ENCODE measurements around the gene TCF4.
A peak's percentile ranks its signal among the peaks of the same experiment; 100 is the strongest.

Gene TCF4

DNA sequence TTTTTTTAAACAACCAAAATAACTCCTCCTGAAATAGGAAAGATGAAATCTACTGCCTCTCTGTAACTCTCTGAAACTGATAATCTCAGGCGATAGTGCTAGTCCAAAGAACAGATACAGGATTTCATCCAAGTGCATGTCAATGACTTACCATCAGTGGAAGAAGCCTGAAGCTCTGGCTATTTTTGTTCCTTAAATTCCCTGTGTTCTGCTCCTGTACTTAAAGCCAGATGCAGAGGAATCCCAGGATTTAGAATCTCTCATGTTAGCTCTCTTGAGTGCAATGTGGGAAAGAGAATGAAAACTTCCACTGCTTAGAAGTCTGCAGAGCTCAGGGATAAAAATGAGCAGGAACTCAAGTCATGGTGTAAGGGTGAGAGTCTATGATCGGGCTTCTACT is 291.9 kb downstream of the TCF4 start:
- ChIA-PET POLR2A (interaction anchor here (0.6 to 1.3 kb wide), 2 partner anchors 9 to 23 kb away, joined by 3 to 4 read pairs; no protein-coding TSS in a partner anchor), CTCF (interaction anchor here (1.2 to 1.6 kb wide), 3 partner anchors 8 to 61 kb away, joined by 3 read pairs; no protein-coding TSS in a partner anchor)
- DNase-seq: no peak
- Histone ChIP-seq H3K27ac (ENCODE audit: insufficient read depth in 1 of 2, low read depth in 1 of 2, low read length in 2 of 2, poor library complexity in 1 of 2, severe bottlenecking in 2 of 2) (no peak overlapping the region), H3K36me3 (ENCODE audit: control insufficient read depth in 4 of 4, insufficient read depth in 4 of 4, low read length in 3 of 4) (peaks cover 2 to 6% (median 5%) of the 10 kb centered on the region in 4 experiments), H3K4me3 (ENCODE audit: control insufficient read depth in 1 of 7, extremely low read depth in 1 of 7, insufficient read depth in 4 of 7, low read depth in 2 of 7, low read length in 6 of 7) (no peak overlapping the region), H3K4me1 (ENCODE audit: control extremely low read depth in 1 of 4, control insufficient read depth in 4 of 4, insufficient read depth in 4 of 4, low read length in 3 of 4) (no peaks in the 10 kb centered on the region), H3K27me3 (replicated peaks in 2 of 5; ENCODE audit: control insufficient read depth in 4 of 5, insufficient read depth in 5 of 5, low read length in 4 of 5) (no peaks in the 10 kb centered on the region), H3K9me3 (ENCODE audit: control extremely low read depth in 1 of 5, control insufficient read depth in 4 of 5, insufficient read depth in 2 of 5, low read depth in 1 of 5, low read length in 4 of 5) (no peaks in the 10 kb centered on the region)
- 93% methylated on average over 2 of the region's 2 CpGs for WGBS (ENCODE audit: insufficient coverage)

DNA sequence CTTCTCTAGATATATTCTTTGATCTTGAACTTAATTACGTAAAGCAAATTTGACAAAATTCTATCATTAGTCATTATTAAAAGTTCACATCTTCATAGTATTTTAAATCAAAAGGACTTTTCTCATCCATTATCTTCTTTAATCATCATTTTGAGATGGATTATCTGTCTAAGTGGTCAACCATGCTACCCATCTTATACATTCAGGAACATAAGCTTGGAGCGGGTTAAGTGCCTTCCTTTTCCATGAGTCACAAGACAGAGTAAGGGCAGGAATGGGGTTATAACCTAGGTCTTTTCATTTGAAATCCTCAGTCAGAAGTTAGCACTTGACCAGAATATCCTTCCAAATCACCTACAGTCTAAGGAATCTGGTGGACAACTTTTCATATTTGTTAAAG is 297.1 kb downstream of the TCF4 start:
- POLR2A ChIA-PET: no interaction called here
- Histone ChIP-seq H3K27ac (ENCODE audit: insufficient read depth in 1 of 2, low read depth in 1 of 2, low read length in 2 of 2, poor library complexity in 1 of 2, severe bottlenecking in 2 of 2) (no peak overlapping the region), H3K4me3 (ENCODE audit: control insufficient read depth in 1 of 7, extremely low read depth in 1 of 7, insufficient read depth in 4 of 7, low read depth in 2 of 7, low read length in 6 of 7) (no peak overlapping the region), H3K36me3 (ENCODE audit: control insufficient read depth in 4 of 4, insufficient read depth in 4 of 4, low read length in 3 of 4) (peaks cover 0 to 6% (median 4%) of the 10 kb centered on the region in 4 experiments), H3K27me3 (replicated peaks in 2 of 5; ENCODE audit: control insufficient read depth in 4 of 5, insufficient read depth in 5 of 5, low read length in 4 of 5) (no peaks in the 10 kb centered on the region), H3K9me3 (ENCODE audit: control extremely low read depth in 1 of 5, control insufficient read depth in 4 of 5, insufficient read depth in 2 of 5, low read depth in 1 of 5, low read length in 4 of 5) (no peaks in the 10 kb centered on the region), H3K4me1 (ENCODE audit: control extremely low read depth in 1 of 4, control insufficient read depth in 4 of 4, insufficient read depth in 4 of 4, low read length in 3 of 4) (peaks cover 0 to 6% (median 2%) of the 10 kb centered on the region in 4 experiments)
- no CpG with 5 or more reads among the region's 2 CpGs for WGBS (ENCODE audit: insufficient coverage)
- DNase-seq: no peak
- CTCF ChIA-PET: interaction anchor here (0.6 kb wide), 1 partner anchor 18 kb away, joined by 3 read pairs; no protein-coding TSS in a partner anchor

DNA sequence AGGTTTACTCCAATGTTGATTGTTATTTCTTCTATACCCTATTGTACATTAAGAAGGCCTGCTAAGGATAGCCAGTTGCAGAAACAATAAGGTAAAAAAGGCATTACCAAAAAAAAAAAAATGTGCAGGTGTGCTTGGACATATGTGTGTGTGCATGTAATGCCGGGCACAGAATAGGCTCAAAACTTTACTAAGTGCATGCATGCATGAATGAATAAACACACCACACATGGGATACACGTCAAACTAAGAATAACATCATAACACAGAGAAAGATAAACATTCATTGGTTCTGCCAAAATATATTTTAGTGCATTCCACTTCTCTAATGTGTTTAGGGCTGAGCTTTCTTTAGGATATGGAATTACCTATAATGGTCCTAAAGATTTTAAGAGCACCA is 298.2 kb downstream of the TCF4 start:
- WGBS (ENCODE audit: insufficient coverage): no CpG with 5 or more reads among the region's 2 CpGs
- H3K4me1 ChIP-seq (ENCODE audit: control extremely low read depth in 1 of 4, control insufficient read depth in 4 of 4, insufficient read depth in 4 of 4, low read length in 3 of 4): peaks cover 0 to 6% (median 2%) of the 10 kb centered on the region in 4 experiments
- no peaks in the 10 kb centered on the region for H3K27me3 ChIP-seq (replicated peaks in 2 of 5; ENCODE audit: control insufficient read depth in 4 of 5, insufficient read depth in 5 of 5, low read length in 4 of 5)
- H3K36me3 ChIP-seq (ENCODE audit: control insufficient read depth in 4 of 4, insufficient read depth in 4 of 4, low read length in 3 of 4): peaks cover 0 to 5% (median 1%) of the 10 kb centered on the region in 4 experiments
- ChIA-PET CTCF (no interaction called here), POLR2A (no interaction called here)
- no peaks in the 10 kb centered on the region for H3K9me3 ChIP-seq (ENCODE audit: control extremely low read depth in 1 of 5, control insufficient read depth in 4 of 5, insufficient read depth in 2 of 5, low read depth in 1 of 5, low read length in 4 of 5)
- H3K4me3 ChIP-seq (ENCODE audit: control insufficient read depth in 1 of 7, extremely low read depth in 1 of 7, insufficient read depth in 4 of 7, low read depth in 2 of 7, low read length in 6 of 7): no peak overlapping the region
- no peak for DNase-seq
- H3K27ac ChIP-seq (ENCODE audit: insufficient read depth in 1 of 2, low read depth in 1 of 2, low read length in 2 of 2, poor library complexity in 1 of 2, severe bottlenecking in 2 of 2): no peak overlapping the region

DNA sequence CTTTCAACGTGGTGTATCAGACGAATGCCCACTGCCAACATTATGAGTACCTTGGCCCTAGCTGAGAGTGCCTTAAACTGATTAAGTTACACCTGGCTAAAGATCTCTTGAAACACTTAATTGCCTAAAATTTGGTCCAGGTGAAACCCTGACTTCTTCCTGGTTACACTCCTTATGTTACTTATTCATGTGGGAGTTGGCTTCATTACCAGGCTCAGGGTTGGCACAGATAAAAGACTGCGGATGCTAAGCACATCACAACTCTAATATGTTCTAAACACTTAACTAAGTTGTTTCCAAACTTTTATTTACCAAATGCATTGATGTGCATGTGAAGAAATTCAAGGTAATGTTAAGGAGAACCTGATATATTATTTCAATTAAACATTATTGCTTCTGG is 298.9 kb downstream of the TCF4 start:
- 93% methylated on average over 2 of the region's 3 CpGs for WGBS (ENCODE audit: insufficient coverage)
- Histone ChIP-seq H3K36me3 (ENCODE audit: control insufficient read depth in 4 of 4, insufficient read depth in 4 of 4, low read length in 3 of 4) (no peaks in the 10 kb centered on the region), H3K4me3 (ENCODE audit: control insufficient read depth in 1 of 7, extremely low read depth in 1 of 7, insufficient read depth in 4 of 7, low read depth in 2 of 7, low read length in 6 of 7) (no peak overlapping the region), H3K27me3 (replicated peaks in 2 of 5; ENCODE audit: control insufficient read depth in 4 of 5, insufficient read depth in 5 of 5, low read length in 4 of 5) (no peaks in the 10 kb centered on the region), H3K27ac (ENCODE audit: insufficient read depth in 1 of 2, low read depth in 1 of 2, low read length in 2 of 2, poor library complexity in 1 of 2, severe bottlenecking in 2 of 2) (no peak overlapping the region), H3K4me1 (ENCODE audit: control extremely low read depth in 1 of 4, control insufficient read depth in 4 of 4, insufficient read depth in 4 of 4, low read length in 3 of 4) (peaks cover 0 to 6% (median 2%) of the 10 kb centered on the region in 4 experiments), H3K9me3 (ENCODE audit: control extremely low read depth in 1 of 5, control insufficient read depth in 4 of 5, insufficient read depth in 2 of 5, low read depth in 1 of 5, low read length in 4 of 5) (no peaks in the 10 kb centered on the region)
- DNase-seq: no peak
- ChIA-PET CTCF (no interaction called here), POLR2A (no interaction called here)

DNA sequence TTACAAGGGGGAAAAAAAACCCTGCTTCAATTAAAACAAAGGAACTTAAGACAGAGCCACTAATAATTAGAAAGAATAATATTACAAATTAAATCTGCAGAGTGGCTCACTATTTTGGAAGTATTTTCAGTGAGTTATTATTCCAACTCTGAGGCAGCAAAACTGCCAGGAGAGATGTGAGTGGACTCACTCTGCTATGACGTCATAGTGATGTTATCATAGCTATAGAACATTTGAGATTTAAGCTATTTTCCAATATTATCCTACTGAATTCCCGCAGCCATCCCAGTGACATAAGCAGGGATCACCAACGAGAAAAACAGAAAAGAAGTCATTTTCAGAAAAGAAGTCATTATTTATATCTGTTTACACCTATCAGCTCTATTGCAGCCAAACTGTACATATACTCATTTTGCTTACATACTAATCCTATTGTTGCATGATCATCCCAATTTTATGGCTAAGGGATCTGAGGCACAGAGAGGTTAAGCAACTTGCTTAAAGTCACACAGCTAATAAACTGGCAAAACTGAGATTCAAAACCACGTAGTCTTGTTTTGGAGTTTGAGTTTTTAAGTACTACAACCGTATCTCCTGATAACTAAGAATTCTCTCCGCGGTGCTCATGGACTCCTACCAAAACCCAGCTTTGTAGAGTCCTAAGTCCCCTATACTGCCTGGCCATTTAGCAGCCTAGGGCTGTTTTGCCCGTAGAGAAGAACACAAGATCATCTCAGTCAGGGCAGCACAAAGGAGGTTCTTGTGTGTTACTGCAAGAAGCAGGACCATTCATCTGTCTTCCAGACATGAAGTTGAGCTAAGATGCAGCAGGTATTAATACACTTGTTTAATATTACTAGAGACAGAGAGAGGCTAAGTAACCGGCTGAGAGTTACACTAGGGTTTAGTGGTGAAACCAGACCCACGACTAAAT is 299.8 kb downstream of the TCF4 start:
- Histone ChIP-seq H3K4me3 (ENCODE audit: control insufficient read depth in 1 of 7, extremely low read depth in 1 of 7, insufficient read depth in 4 of 7, low read depth in 2 of 7, low read length in 6 of 7) (no peak overlapping the region), H3K4me1 (ENCODE audit: control extremely low read depth in 1 of 4, control insufficient read depth in 4 of 4, insufficient read depth in 4 of 4, low read length in 3 of 4) (peaks cover 0 to 6% (median 2%) of the 10 kb centered on the region in 4 experiments), H3K27me3 (replicated peaks in 2 of 5; ENCODE audit: control insufficient read depth in 4 of 5, insufficient read depth in 5 of 5, low read length in 4 of 5) (no peaks in the 10 kb centered on the region), H3K36me3 (ENCODE audit: control insufficient read depth in 4 of 4, insufficient read depth in 4 of 4, low read length in 3 of 4) (no peaks in the 10 kb centered on the region), H3K9me3 (ENCODE audit: control extremely low read depth in 1 of 5, control insufficient read depth in 4 of 5, insufficient read depth in 2 of 5, low read depth in 1 of 5, low read length in 4 of 5) (no peaks in the 10 kb centered on the region), H3K27ac (ENCODE audit: insufficient read depth in 1 of 2, low read depth in 1 of 2, low read length in 2 of 2, poor library complexity in 1 of 2, severe bottlenecking in 2 of 2) (no peak overlapping the region)
- DNase-seq: no peak
- WGBS (ENCODE audit: insufficient coverage): 94% methylated on average over 5 of the region's 10 CpGs
- ChIA-PET CTCF (interaction anchor here (0.9 to 1.3 kb wide), 4 partner anchors 8 to 488 kb away, joined by 3 to 4 read pairs (median 4); no protein-coding TSS in a partner anchor), POLR2A (interaction anchor here (0.6 kb wide), 1 partner anchor 156 kb away, joined by 5 read pairs; no protein-coding TSS in a partner anchor)

DNA sequence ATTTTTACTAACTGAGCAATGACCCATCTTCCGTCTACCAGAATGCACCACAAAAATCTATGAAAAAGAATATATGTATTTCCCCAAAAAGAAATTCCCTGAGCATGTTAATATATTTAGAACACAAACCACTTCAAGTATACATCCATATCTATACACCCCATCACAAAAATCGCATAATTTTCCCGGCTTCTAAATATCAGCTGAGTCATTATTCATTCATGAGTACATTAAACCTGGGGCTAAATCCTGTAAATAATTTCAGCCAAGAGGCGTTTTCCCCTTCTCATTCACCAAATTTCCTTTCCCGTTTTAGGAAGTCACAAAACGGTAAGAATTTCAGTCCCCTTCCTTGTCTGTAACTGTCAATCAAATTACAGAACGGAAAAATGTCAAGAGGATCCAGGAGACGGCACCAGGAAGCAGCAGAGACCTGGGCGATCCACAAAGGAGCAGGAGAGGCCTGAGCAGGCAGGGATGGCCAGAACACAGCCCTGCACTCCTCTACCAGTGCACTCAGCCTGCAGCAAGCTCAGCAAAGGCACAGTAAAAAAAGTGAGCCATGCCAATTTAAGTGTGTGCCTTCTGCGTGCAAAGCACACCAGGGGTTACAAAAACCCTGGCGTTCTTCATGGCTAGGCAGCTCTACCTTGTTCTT is 300.7 kb downstream of the TCF4 start:
- Histone ChIP-seq H3K4me3 (ENCODE audit: control insufficient read depth in 1 of 7, extremely low read depth in 1 of 7, insufficient read depth in 4 of 7, low read depth in 2 of 7, low read length in 6 of 7) (peak overlapping the region in 1 of 7 experiments; percentile 7), H3K27ac (ENCODE audit: insufficient read depth in 1 of 2, low read depth in 1 of 2, low read length in 2 of 2, poor library complexity in 1 of 2, severe bottlenecking in 2 of 2) (no peak overlapping the region), H3K27me3 (replicated peaks in 2 of 5; ENCODE audit: control insufficient read depth in 4 of 5, insufficient read depth in 5 of 5, low read length in 4 of 5) (no peaks in the 10 kb centered on the region), H3K9me3 (ENCODE audit: control extremely low read depth in 1 of 5, control insufficient read depth in 4 of 5, insufficient read depth in 2 of 5, low read depth in 1 of 5, low read length in 4 of 5) (no peaks in the 10 kb centered on the region), H3K4me1 (ENCODE audit: control extremely low read depth in 1 of 4, control insufficient read depth in 4 of 4, insufficient read depth in 4 of 4, low read length in 3 of 4) (peaks cover 0 to 6% (median 2%) of the 10 kb centered on the region in 4 experiments), H3K36me3 (ENCODE audit: control insufficient read depth in 4 of 4, insufficient read depth in 4 of 4, low read length in 3 of 4) (no peaks in the 10 kb centered on the region)
- DNase-seq: peak in 1 of 3 donors; percentile 21
- ChIA-PET CTCF (interaction anchor here (0.9 to 1.3 kb wide), 5 partner anchors 8 to 489 kb away, joined by 3 to 4 read pairs (median 3); no protein-coding TSS in a partner anchor), POLR2A (interaction anchor here (1.1 kb wide), 1 partner anchor 9 kb away, joined by 3 read pairs; no protein-coding TSS in a partner anchor)
- 33% methylated on average over 8 of the region's 11 CpGs for WGBS (ENCODE audit: insufficient coverage)
